Hepatocyte (in vitro differentiated cells): ENCODE measurements around the gene CTNND2. TPM values are rescaled to one million over a fixed set of nuclear protein-coding genes. Genes with fewer than 3 reads are reported as not detected.

ENCODE experiments used
- DNase-seq: peaks from one replicate; pipeline ENCODE4 v3.0.0-alpha.2; 2016; ENCODE audit warnings: low spot score
- H2AFZ ChIP-seq: fragments of 200-600 bp; sonication (generic); 2 replicates; pipeline ENCODE4 v1.6.0; 2016; ENCODE audit warnings: antibody characterized with exemption, mild to moderate bottlenecking
- H3K27ac ChIP-seq: fragments of 200-600 bp; sonication (generic); 2 replicates; pipeline ENCODE4 v1.5.1; 2016; ENCODE audit warnings: mild to moderate bottlenecking
- H3K27me3 ChIP-seq: fragments of 200-600 bp; sonication (generic); 2 replicates; pipeline ENCODE4 v1.6.1; 2016
- H3K36me3 ChIP-seq: fragments of 200-600 bp; sonication (generic); replicated peaks from 2 replicates; pipeline ENCODE4 v1.5.1; 2016; ENCODE audit warnings: low read depth; ENCODE audit not compliant: insufficient read depth
- H3K4me1 ChIP-seq: fragments of 200-600 bp; sonication (generic); 2 replicates; pipeline ENCODE4 v1.5.1; 2016; ENCODE audit warnings: mild to moderate bottlenecking, moderate library complexity; ENCODE audit not compliant: insufficient read depth
- H3K4me2 ChIP-seq: fragments of 200-600 bp; sonication (generic); 2 replicates; pipeline ENCODE4 v1.6.0; 2016
- H3K4me3 ChIP-seq: fragments of 200-600 bp; sonication (generic); 2 replicates; pipeline ENCODE4 v1.5.1; 2016; ENCODE audit warnings: mild to moderate bottlenecking
- H3K79me2 ChIP-seq: fragments of 200-600 bp; sonication (generic); 2 replicates; pipeline ENCODE4 v1.6.0; 2017; ENCODE audit warnings: mild to moderate bottlenecking
- H3K9me2 ChIP-seq: fragments of 200-600 bp; sonication (generic); replicated peaks from 2 replicates; pipeline ENCODE4 v1.6.0; 2017; ENCODE audit warnings: mild to moderate bottlenecking; ENCODE audit not compliant: insufficient read depth
- H3K9me3 ChIP-seq: fragments of 200-600 bp; sonication (generic); 2 replicates; pipeline ENCODE4 v1.5.1; 2016; ENCODE audit warnings: low read depth, mild to moderate bottlenecking
- H4K20me1 ChIP-seq: fragments of 200-600 bp; sonication (generic); 2 replicates; pipeline ENCODE4 v1.6.0; 2016; ENCODE audit warnings: mild to moderate bottlenecking; ENCODE audit not compliant: insufficient read depth, poor library complexity, severe bottlenecking
- CTCF ChIP-seq: fragments of 200-600 bp; sonication (generic); IDR thresholded peaks from 2 replicates; pipeline ENCODE4 v1.5.1; 2016; ENCODE audit warnings: antibody characterized with exemption, mild to moderate bottlenecking; ENCODE audit not compliant: poor library complexity
- EZH2 ChIP-seq: fragments of 200-600 bp; sonication (generic); IDR thresholded peaks from 2 replicates; pipeline ENCODE4 v1.6.1; 2016; ENCODE audit warnings: antibody characterized with exemption, mild to moderate bottlenecking, borderline replicate concordance
- EZH2phosphoT487 ChIP-seq: fragments of 200-600 bp; sonication (generic); IDR thresholded peaks from one replicate; pipeline ENCODE4 v1.6.1; 2018; ENCODE audit warnings: antibody characterized with exemption, mild to moderate bottlenecking, low read depth, moderate library complexity; ENCODE audit not compliant: unreplicated experiment, severe bottlenecking
- WGBS: methylation state at CpG from one replicate; pipeline ENCODE4 v1.1.6; 2016; ENCODE audit warnings: low lambda C conversion rate; ENCODE audit errors: missing lambda C conversion rate; 5-methylcytosine and 5-hydroxymethylcytosine counted together
- polyA plus RNA-seq: library from polyadenylated mRNA; unstranded; fragments of >200 nt; fragmentation: Nextera tagmentation; extraction: Ambion mirVana; gene quantifications from 2 replicates; pipeline ENCODE4 v1.2.1, GENCODE V29; 2016
- total RNA-seq: library from RNA; depleted of rRNA; stranded (reverse); fragments of >200 nt; gene quantifications from 2 replicates; pipeline ENCODE4 v1.2.3, GENCODE V29; 2014

CTNND2 gene
- total and polyA plus RNA-seq, 2 experiments from 2014 or later, result 27.5 to 30.3 TPM

GRCh38 chr5:11411621-11412020, 492.6 kb downstream of the CTNND2 start:
- H3K4me1 ChIP-seq, result no peaks in the 10 kb centered on the region
- H3K4me2 ChIP-seq, result no peak overlapping the region
- no peak overlapping the region for H3K27ac ChIP-seq
- no peaks in the 10 kb centered on the region for H3K27me3 ChIP-seq
- H3K79me2 ChIP-seq, result no peaks in the 10 kb centered on the region
- no peaks in the 10 kb centered on the region for H3K9me3 ChIP-seq
- no peak for TF ChIP-seq CTCF
- H4K20me1 ChIP-seq, result no peaks in the 10 kb centered on the region
- no peaks in the 10 kb centered on the region for H3K36me3 ChIP-seq
- no peaks in the 10 kb centered on the region for H3K9me2 ChIP-seq
- no peak for DNase-seq
- H2AFZ ChIP-seq, result no peak overlapping the region
- no peak overlapping the region for H3K4me3 ChIP-seq
- WGBS, result 99% methylated on average over 2 of the region's 2 CpGs

GRCh38 chr5:11407556-11408145, 496.6 kb downstream of the CTNND2 start:
- Histone ChIP-seq H2AFZ (no peak overlapping the region), H4K20me1 (no peaks in the 10 kb centered on the region), H3K36me3 (no peaks in the 10 kb centered on the region), H3K4me1 (no peaks in the 10 kb centered on the region), H3K9me2 (no peaks in the 10 kb centered on the region), H3K27me3 (no peaks in the 10 kb centered on the region), H3K9me3 (no peaks in the 10 kb centered on the region), H3K79me2 (no peaks in the 10 kb centered on the region), H3K4me3 (no peak overlapping the region), H3K4me2 (no peak overlapping the region), H3K27ac (no peak overlapping the region)
- WGBS, result 93% methylated on average over 5 of the region's 5 CpGs
- no peak for TF ChIP-seq EZH2
- TF ChIP-seq CTCF, result no peak
- TF ChIP-seq EZH2phosphoT487, result no peak
- no peak for DNase-seq

- Histone ChIP-seq H3K4me2 (no peak overlapping the region), H3K36me3 (no peaks in the 10 kb centered on the region), H3K27me3 (no peaks in the 10 kb centered on the region), H3K9me2 (no peaks in the 10 kb centered on the region), H3K9me3 (no peaks in the 10 kb centered on the region), H3K4me3 (no peak overlapping the region), H3K27ac (no peak overlapping the region), H3K4me1 (no peaks in the 10 kb centered on the region), H2AFZ (no peak overlapping the region), H3K79me2 (no peaks in the 10 kb centered on the region), H4K20me1 (no peaks in the 10 kb centered on the region)
- DNase-seq, result no peak
- TF ChIP-seq EZH2 (no peak), CTCF (no peak), EZH2phosphoT487 (no peak)
- WGBS, result 92% methylated on average over 2 of the region's 2 CpGs
Observed at GRCh38 chr5:11400316-11400715, 503.9 kb downstream of the CTNND2 start.

GRCh38 chr5:11398728-11399127, 505.5 kb downstream of the CTNND2 start:
- no peaks in the 10 kb centered on the region for H3K79me2 ChIP-seq
- H3K9me3 ChIP-seq, result no peaks in the 10 kb centered on the region
- no peaks in the 10 kb centered on the region for H3K4me1 ChIP-seq
- H3K27ac ChIP-seq, result no peak overlapping the region
- 96% methylated on average over 3 of the region's 3 CpGs for WGBS
- H3K36me3 ChIP-seq, result no peaks in the 10 kb centered on the region
- no peaks in the 10 kb centered on the region for H3K9me2 ChIP-seq
- H2AFZ ChIP-seq, result no peak overlapping the region
- H3K4me2 ChIP-seq, result no peak overlapping the region
- no peak for DNase-seq
- H4K20me1 ChIP-seq, result no peaks in the 10 kb centered on the region
- TF ChIP-seq EZH2phosphoT487 (no peak), CTCF (no peak), EZH2 (no peak)
- H3K4me3 ChIP-seq, result no peak overlapping the region
- H3K27me3 ChIP-seq, result no peaks in the 10 kb centered on the region
